Caco-2 (cell line): Measurements from ENCODE around the gene SLC7A14. TPM values are rescaled to one million over a fixed set of nuclear protein-coding genes. Genes with fewer than 3 reads are reported as not detected.
A peak's percentile ranks its signal among the peaks of the same experiment; 100 is the strongest.

Experiments used
- Bru-seq: library from RNA; stranded (reverse); fragments of 400-500 nt; gene quantifications from one replicate; lab custom pipeline; 2021; lab: Mats Ljungman, UMichigan
- BruChase-seq, 2 experiments: library from RNA; stranded (reverse); fragments of 400-500 nt; gene quantifications; one replicate each; lab custom pipeline; 2021; lab: Mats Ljungman, UMichigan
- BruUV-seq: library from RNA; stranded (reverse); fragments of 400-500 nt; replicated peaks from 2 replicates; lab custom pipeline; 2021; lab: Mats Ljungman, UMichigan
- CTCF ChIA-PET: fragments of 300-600 bp; sonication (Branson Sonifier 250); formaldehyde crosslinking; loops from one replicate; lab custom pipeline; 2022; ENCODE audit warnings: antibody characterized with exemption; lab: Charles Lee
- POLR2A ChIA-PET: fragments of 300-600 bp; sonication (Branson Sonifier 250); formaldehyde crosslinking; loops from one replicate; lab custom pipeline; 2022; ENCODE audit warnings: antibody characterized with exemption; lab: Charles Lee
- DNase-seq, 2 experiments: peaks; one replicate each; pipeline versions ENCODE4 v3.0.0 to v3.0.0-alpha.2; 2020 to 2022
- H3K27me3 ChIP-seq: replicated peaks from 2 replicates; pipeline ENCODE4 v1.6.0; 2011; ENCODE audit warnings: low read length; ENCODE audit not compliant: control insufficient read depth, insufficient read depth
- H3K36me3 ChIP-seq: 2 replicates; pipeline ENCODE4 v1.5.1; 2011; ENCODE audit warnings: low read length; ENCODE audit not compliant: control insufficient read depth, insufficient read depth
- H3K4me1 ChIP-seq: fragments of 250-450 bp; sonication (Bioruptor Pico); 2 replicates; pipeline ENCODE4 v1.5.1; 2020; ENCODE audit warnings: mild to moderate bottlenecking
- H3K4me3 ChIP-seq: 2 replicates; pipeline ENCODE4 v1.5.1; 2011; ENCODE audit warnings: low read depth, mild to moderate bottlenecking, control low read depth, low read length
- H3K9me3 ChIP-seq: fragments of 250-450 bp; sonication (Bioruptor Pico); 2 replicates; pipeline ENCODE4 v1.5.1; 2020; ENCODE audit warnings: mild to moderate bottlenecking, moderate library complexity
- H3K27ac Mint-ChIP-seq: one replicate; pipeline ENCODE4 v1.8.0; 2022; ENCODE audit warnings: mixed read lengths; ENCODE audit not compliant: unreplicated experiment
- H3K27me3 Mint-ChIP-seq: one replicate; pipeline ENCODE4 v1.8.0; 2022; ENCODE audit warnings: mixed read lengths; ENCODE audit not compliant: insufficient read depth, unreplicated experiment
- H3K36me3 Mint-ChIP-seq: one replicate; pipeline ENCODE4 v1.8.0; 2022; ENCODE audit warnings: mild to moderate bottlenecking, mixed read lengths; ENCODE audit not compliant: insufficient read depth, unreplicated experiment
- H3K4me1 Mint-ChIP-seq: one replicate; pipeline ENCODE4 v1.8.0; 2022; ENCODE audit warnings: low read depth, mixed read lengths; ENCODE audit not compliant: unreplicated experiment
- H3K4me3 Mint-ChIP-seq: one replicate; pipeline ENCODE4 v1.8.0; 2022; ENCODE audit warnings: mild to moderate bottlenecking, moderate library complexity, mixed read lengths; ENCODE audit not compliant: unreplicated experiment
- H3K9me3 Mint-ChIP-seq: one replicate; pipeline ENCODE4 v1.8.0; 2022; ENCODE audit warnings: mixed read lengths; ENCODE audit not compliant: unreplicated experiment
- intact Hi-C: fragments of 100-400 bp; cut with micrococcal nuclease; formaldehyde crosslinking; loops from one replicate; pipeline ENCODE4 v1.10.0; 2022; ENCODE audit not compliant: unreplicated experiment
- long read RNA-seq: library from polyadenylated mRNA; stranded (forward); transcript quantifications from one replicate; pipeline ENCODE4 v2.0.0, GENCODE V29; 2022
- total RNA-seq: library from RNA; stranded (reverse); gene quantifications from 2 replicates; pipeline ENCODE4 v1.2.3, GENCODE V29; 2022
- TF ChIP-seq, protein P1 (sequence below), 2 experiments: fragments of 200-600 bp in 1 of 2; IDR thresholded peaks; 1 replicate in 1 of 2; 2 replicates in 1 of 2; pipeline versions ENCODE4 v1.5.1 to v1.8.0; 2011 to 2022; ENCODE audit warnings: antibody characterized with exemption in 1 of 2, control low read depth in 1 of 2, inconsistent platforms in 1 of 2, low read depth in 1 of 2, low read length in 1 of 2, mild to moderate bottlenecking in 1 of 2, moderate library complexity in 1 of 2; ENCODE audit not compliant: insufficient read depth in 1 of 2, severe bottlenecking in 1 of 2, unreplicated experiment in 1 of 2

Gene SLC7A14
- total RNA-seq (not detected in 2 replicates), Bru-seq, nascent RNA (not detected), BruChase-seq, experiment 1, labeled RNA remaining after a 2-hour chase (percentile 1 among the genes with signal in this experiment), BruChase-seq, experiment 2, labeled RNA remaining after a 6-hour chase (percentile 1 among the genes with signal in this experiment)
- long read RNA-seq: 0 reads

DNA sequence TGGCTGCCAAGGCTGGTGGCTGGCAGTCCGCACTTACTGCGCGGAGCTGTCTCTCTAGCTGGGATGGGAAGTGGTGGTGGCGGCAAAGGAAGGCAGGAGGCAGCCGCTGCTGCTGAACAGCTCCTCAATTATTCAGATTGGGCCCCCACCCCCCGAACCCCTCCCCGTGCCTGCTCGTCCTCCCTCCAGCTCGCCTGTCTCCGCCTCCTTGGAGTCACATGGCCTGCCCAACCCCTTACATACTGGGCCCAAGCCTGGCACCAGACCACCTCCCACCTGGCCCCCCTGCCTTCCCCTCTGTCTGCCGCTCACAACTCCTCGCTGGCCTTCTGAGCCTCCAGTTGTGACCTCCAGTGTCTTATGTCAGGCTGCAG, at the start of gene SLC7A14:
TSS of gene SLC7A14 (minus strand) at position 139 of the 374 bp plus-strand sequence. CDS start 59,139 bp downstream, outside the sequence.
- CTCF ChIA-PET: no interaction called here
- H3K9me3 ChIP-seq: no peaks in the 10 kb centered on the region
- POLR2A ChIA-PET: no interaction called here

GRCh38 chr3:170635385-170635735, 49.5 kb upstream of the SLC7A14 start:
- H3K27ac Mint-ChIP-seq: no peak overlapping the region
- DNase-seq: no peak
- CTCF ChIA-PET: no interaction called here
- TF ChIP-seq, protein P1, sequence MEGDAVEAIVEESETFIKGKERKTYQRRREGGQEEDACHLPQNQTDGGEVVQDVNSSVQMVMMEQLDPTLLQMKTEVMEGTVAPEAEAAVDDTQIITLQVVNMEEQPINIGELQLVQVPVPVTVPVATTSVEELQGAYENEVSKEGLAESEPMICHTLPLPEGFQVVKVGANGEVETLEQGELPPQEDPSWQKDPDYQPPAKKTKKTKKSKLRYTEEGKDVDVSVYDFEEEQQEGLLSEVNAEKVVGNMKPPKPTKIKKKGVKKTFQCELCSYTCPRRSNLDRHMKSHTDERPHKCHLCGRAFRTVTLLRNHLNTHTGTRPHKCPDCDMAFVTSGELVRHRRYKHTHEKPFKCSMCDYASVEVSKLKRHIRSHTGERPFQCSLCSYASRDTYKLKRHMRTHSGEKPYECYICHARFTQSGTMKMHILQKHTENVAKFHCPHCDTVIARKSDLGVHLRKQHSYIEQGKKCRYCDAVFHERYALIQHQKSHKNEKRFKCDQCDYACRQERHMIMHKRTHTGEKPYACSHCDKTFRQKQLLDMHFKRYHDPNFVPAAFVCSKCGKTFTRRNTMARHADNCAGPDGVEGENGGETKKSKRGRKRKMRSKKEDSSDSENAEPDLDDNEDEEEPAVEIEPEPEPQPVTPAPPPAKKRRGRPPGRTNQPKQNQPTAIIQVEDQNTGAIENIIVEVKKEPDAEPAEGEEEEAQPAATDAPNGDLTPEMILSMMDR (IDR thresholded peaks at IDR 0.05; ENCODE audit: insufficient read depth in 1 of 2, low read depth in 1 of 2, low read length in 1 of 2, severe bottlenecking in 1 of 2, unreplicated experiment in 1 of 2): no peak
- H3K4me3 ChIP-seq: no peak overlapping the region
- no TSS peak for BruUV-seq
- intact Hi-C loops: no loop called here
- no peaks in the 10 kb centered on the region for H3K4me1 Mint-ChIP-seq
- no peaks in the 10 kb centered on the region for H3K27me3 ChIP-seq
- H3K27me3 Mint-ChIP-seq: no peaks in the 10 kb centered on the region
- no peaks in the 10 kb centered on the region for H3K9me3 ChIP-seq
- H3K9me3 Mint-ChIP-seq: no peaks in the 10 kb centered on the region
- no peaks in the 10 kb centered on the region for H3K36me3 ChIP-seq
- H3K4me3 Mint-ChIP-seq: no peak overlapping the region
- no peaks in the 10 kb centered on the region for H3K36me3 Mint-ChIP-seq
- POLR2A ChIA-PET: no interaction called here
- no peaks in the 10 kb centered on the region for H3K4me1 ChIP-seq

More for the DNA sequence above, at the start of gene SLC7A14:
- H3K4me1 ChIP-seq: no peaks in the 10 kb centered on the region
- Mint-ChIP-seq H3K27ac (no peak within 1 kb of the TSS), H3K4me3 (no peak within 1 kb of the TSS), H3K36me3 (no peaks in the 10 kb centered on the region), H3K27me3 (peaks cover 7% of the 10 kb centered on the region), H3K4me1 (no peaks in the 10 kb centered on the region), H3K9me3 (peaks cover 8% of the 10 kb centered on the region)
- no peak within 1 kb of the TSS for H3K4me3 ChIP-seq
- no peaks in the 10 kb centered on the region for H3K27me3 ChIP-seq
- intact Hi-C loops: no loop called here
- no peak for DNase-seq
- H3K36me3 ChIP-seq: no peaks in the 10 kb centered on the region
- TF ChIP-seq, protein P1 (IDR thresholded peaks at IDR 0.05; ENCODE audit: insufficient read depth in 1 of 2, low read depth in 1 of 2, low read length in 1 of 2, severe bottlenecking in 1 of 2, unreplicated experiment in 1 of 2): no peak
- BruUV-seq: no TSS peak

GRCh38 chr3:170634663-170635384, 48.9 kb upstream of the SLC7A14 start:
- Histone ChIP-seq H3K4me3 (no peak overlapping the region), H3K4me1 (no peaks in the 10 kb centered on the region), H3K9me3 (no peaks in the 10 kb centered on the region), H3K36me3 (no peaks in the 10 kb centered on the region), H3K27me3 (no peaks in the 10 kb centered on the region)
- POLR2A ChIA-PET: no interaction called here
- Mint-ChIP-seq H3K4me3 (no peak overlapping the region), H3K36me3 (no peaks in the 10 kb centered on the region), H3K27ac (no peak overlapping the region), H3K9me3 (no peaks in the 10 kb centered on the region), H3K27me3 (no peaks in the 10 kb centered on the region), H3K4me1 (no peaks in the 10 kb centered on the region)
- BruUV-seq: no TSS peak
- CTCF ChIA-PET: no interaction called here
- DNase-seq: no peak
- TF ChIP-seq, protein P1 (IDR thresholded peaks at IDR 0.05; ENCODE audit: insufficient read depth in 1 of 2, low read depth in 1 of 2, low read length in 1 of 2, severe bottlenecking in 1 of 2, unreplicated experiment in 1 of 2): no peak
- intact Hi-C loops: no loop called here
